Measurements from ENCODE around the gene COL4A6.

Gene COL4A6

GRCh38 chrX:108138814-108139702 lies 299.2 kb downstream of the COL4A6 start:
- DNase-seq (ENCODE audit: low read depth, low spot score), result no peak
- peak; percentile 11 for TF ChIP-seq CTCF (IDR thresholded peaks at IDR 0.05; ENCODE audit: insufficient read depth, low read length, missing control alignments)
- ChIA-PET CTCF (interaction anchor here (1.4 to 4.8 kb wide), 4 partner anchors 9 to 118 kb away, joined by 3 to 27 read pairs (median 7); no protein-coding TSS in a partner anchor), POLR2A (no interaction called here)
- no peak overlapping the region for H3K4me3 ChIP-seq (ENCODE audit: low read depth, low read length)

- TF ChIP-seq CTCF (IDR thresholded peaks at IDR 0.05; ENCODE audit: insufficient read depth, low read length, missing control alignments), result no peak
- DNase-seq (ENCODE audit: low read depth, low spot score), result no peak
- no peak overlapping the region for H3K4me3 ChIP-seq (ENCODE audit: low read depth, low read length)
- POLR2A ChIA-PET, result no interaction called here
- CTCF ChIA-PET, result no interaction called here
These were observed 303.5 kb downstream of the COL4A6 start for GRCh38 chrX:108134724-108135123.

DNA sequence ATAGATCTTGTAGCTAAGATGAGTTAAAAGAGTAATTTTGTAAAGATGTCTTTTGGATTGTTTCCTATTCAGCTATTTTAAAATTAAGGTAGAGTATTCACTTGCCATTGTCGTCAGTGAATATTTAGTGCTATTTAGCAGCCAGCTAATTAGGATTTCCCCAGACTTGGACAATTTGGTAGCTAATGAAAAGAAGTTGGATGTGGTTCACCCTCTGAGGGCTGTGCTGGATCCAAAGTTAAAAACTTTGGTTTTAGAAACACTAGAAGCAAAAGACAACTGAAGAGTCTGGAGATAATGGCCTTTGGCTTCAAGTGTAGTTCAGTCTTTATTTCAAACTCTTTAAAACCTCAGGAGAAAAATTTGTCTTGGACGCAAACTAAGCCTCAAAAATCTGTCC lies 305.3 kb downstream of the COL4A6 start:
- CTCF ChIA-PET, result no interaction called here
- no peak overlapping the region for H3K4me3 ChIP-seq (ENCODE audit: low read depth, low read length)
- no peak for DNase-seq (ENCODE audit: low read depth, low spot score)
- POLR2A ChIA-PET, result no interaction called here
- no peak for TF ChIP-seq CTCF (IDR thresholded peaks at IDR 0.05; ENCODE audit: insufficient read depth, low read length, missing control alignments)

DNA sequence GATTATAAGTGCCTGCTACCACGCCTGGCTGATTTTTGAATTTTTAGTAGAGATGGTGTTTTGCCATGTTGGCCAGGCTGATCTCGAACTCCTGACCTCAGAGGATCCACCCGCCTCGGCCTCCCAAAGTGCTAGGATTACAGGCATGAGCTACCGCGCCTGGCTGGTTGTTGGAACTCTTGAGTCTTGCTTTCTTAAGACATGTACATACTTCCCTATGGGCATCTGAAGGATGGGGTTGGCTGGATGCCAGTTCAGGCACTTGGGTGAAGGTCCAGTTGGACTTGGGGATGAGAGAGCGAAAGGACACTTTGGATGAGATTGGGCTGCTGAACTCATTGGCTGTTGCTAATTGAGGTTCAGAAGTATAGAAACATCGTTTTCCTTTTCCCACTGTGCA lies 306.2 kb downstream of the COL4A6 start:
- ChIA-PET CTCF (no interaction called here), POLR2A (no interaction called here)
- no peak for DNase-seq (ENCODE audit: low read depth, low spot score)
- no peak for TF ChIP-seq CTCF (IDR thresholded peaks at IDR 0.05; ENCODE audit: insufficient read depth, low read length, missing control alignments)
- H3K4me3 ChIP-seq (ENCODE audit: low read depth, low read length), result no peak overlapping the region

DNA sequence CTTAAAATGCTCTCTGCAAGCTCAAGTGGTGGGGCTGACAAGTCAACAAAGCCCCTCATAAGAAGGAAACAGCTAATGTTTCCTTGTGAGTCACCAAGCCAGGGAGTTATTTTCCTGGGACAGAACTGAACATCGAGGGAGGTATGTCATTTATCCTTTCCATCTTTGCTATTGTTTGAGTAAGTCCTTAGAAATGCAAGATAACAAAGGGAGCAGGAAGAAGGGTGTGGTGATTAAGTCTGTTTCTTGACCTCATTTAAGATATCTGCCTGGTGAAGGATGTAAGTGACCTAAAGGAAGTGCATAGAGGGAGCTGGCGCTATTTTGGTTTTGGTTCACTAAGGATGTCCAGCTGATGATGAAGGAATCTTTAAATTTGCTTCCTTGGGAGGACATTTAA lies 306.8 kb downstream of the COL4A6 start:
- H3K4me3 ChIP-seq (ENCODE audit: low read depth, low read length), result no peak overlapping the region
- no peak for DNase-seq (ENCODE audit: low read depth, low spot score)
- CTCF ChIA-PET, result no interaction called here
- POLR2A ChIA-PET, result no interaction called here
- TF ChIP-seq CTCF (IDR thresholded peaks at IDR 0.05; ENCODE audit: insufficient read depth, low read length, missing control alignments), result no peak

- no peak for TF ChIP-seq CTCF (IDR thresholded peaks at IDR 0.05; ENCODE audit: insufficient read depth, low read length, missing control alignments)
- CTCF ChIA-PET, result interaction anchor here (1.0 kb wide), 1 partner anchor 8 kb away, joined by 3 read pairs; no protein-coding TSS in a partner anchor
- no peak overlapping the region for H3K4me3 ChIP-seq (ENCODE audit: low read depth, low read length)
- POLR2A ChIA-PET, result no interaction called here
- DNase-seq (ENCODE audit: low read depth, low spot score), result no peak
These were observed 307.3 kb downstream of the COL4A6 start for GRCh38 chrX:108130889-108131288.
